GM12874 (cell line): ENCODE data around the gene CYP46A1.

Source experiments
- TF ChIP-seq, protein P1 (sequence below): IDR thresholded peaks from 2 replicates; pipeline ENCODE4 v1.5.1; 2011; ENCODE audit warnings: low read depth, mild to moderate bottlenecking, control low read depth, low read length, moderate library complexity; ENCODE audit not compliant: insufficient read depth

The CYP46A1 gene

DNA sequence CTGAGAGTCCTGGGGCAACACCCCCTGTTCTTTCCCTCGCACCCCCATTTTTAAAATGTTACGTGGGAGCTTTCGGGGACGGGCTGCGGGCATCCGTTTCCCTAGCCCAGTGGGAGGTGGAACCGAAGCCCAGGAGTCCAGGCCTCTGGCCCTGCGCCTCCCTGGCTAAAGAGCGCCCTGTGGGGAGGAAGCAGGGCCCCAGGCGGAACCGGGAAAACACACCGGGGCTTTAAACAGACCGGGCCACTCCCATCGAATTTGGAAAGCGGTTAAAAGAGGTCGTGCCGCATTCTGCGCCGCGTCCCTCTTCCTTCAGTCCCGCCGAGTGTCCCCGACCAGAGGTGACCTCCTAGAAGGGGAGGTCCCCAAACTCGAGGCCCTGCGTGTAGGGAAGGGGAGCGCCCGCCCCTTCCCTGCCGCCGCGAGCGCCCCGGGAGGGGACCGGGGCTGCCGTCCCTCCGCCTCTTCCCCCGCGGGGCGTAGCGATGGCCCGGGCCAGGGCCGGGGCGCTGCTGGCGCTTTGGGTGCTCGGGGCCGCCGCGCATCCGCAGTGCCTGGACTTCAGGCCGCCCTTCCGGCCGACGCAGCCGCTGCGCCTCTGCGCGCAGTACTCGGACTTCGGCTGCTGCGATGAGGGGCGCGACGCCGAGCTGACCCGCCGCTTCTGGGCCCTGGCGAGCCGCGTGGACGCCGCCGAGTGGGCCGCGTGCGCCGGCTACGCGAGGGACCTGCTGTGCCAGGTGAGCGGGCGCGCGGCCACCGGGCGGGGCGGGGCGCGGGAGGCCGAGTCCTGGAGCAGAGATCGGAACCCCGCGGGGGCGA lies 39.2 kb upstream of the CYP46A1 start, which contains the start of gene HHIPL1:
Gene HHIPL1, plus strand, starts transcription at position 407 of the 822 bp plus-strand sequence. Its CDS starts 79 bp downstream, at position 486.
- TF ChIP-seq, protein P1, sequence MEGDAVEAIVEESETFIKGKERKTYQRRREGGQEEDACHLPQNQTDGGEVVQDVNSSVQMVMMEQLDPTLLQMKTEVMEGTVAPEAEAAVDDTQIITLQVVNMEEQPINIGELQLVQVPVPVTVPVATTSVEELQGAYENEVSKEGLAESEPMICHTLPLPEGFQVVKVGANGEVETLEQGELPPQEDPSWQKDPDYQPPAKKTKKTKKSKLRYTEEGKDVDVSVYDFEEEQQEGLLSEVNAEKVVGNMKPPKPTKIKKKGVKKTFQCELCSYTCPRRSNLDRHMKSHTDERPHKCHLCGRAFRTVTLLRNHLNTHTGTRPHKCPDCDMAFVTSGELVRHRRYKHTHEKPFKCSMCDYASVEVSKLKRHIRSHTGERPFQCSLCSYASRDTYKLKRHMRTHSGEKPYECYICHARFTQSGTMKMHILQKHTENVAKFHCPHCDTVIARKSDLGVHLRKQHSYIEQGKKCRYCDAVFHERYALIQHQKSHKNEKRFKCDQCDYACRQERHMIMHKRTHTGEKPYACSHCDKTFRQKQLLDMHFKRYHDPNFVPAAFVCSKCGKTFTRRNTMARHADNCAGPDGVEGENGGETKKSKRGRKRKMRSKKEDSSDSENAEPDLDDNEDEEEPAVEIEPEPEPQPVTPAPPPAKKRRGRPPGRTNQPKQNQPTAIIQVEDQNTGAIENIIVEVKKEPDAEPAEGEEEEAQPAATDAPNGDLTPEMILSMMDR: no peak

DNA sequence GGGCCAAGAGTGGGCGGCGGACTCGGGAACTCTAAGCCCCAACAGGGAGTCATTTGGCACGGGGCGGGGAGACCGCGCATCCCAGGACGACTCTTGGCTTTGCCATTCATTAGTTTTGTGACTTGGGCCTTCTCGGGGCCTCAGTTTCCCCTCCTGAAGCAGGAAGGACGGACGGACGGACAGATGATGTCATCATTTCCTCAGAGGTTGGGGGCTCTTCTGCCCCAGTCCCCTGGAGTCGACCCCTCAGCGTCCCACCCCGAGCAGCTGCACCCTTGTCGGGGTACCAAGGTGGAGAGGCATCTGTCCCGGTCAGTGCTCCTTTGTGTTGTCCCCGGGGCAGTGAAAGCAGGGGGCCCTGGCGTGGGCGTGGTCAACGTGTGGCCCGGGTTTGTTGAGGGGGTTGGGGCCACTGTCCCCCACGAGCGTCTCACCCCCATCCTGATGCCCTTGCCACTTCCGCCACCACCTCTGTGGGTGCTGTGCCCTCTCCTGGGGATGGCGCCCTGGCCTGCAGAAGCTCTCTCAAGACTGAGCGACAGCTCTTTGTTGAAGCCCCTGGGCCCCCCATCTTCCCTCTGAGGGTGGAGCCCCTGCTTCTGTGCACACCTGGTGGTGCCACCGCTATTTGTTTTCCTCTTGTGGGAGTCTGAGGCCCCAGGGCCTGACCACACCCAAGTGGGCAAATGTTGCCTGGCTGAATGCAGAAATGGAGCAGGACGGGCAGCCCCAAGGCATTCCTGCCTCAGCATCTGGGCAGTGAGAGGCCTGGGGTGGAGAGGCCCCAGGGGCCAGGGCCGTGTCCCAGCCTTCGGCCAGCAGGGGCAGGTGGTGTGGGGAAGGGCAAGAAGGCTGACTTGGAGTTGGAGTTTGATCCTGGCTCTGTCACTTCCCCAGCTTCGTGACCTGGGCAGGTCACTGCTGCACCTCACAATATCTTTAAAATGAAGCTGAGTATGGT lies 38.3 kb upstream of the CYP46A1 start:
- TF ChIP-seq, protein P1: no peak

- TF ChIP-seq, protein P1: no peak
These were observed 36.7 kb upstream of the CYP46A1 start for GRCh38 chr14:99647411-99647810.

GRCh38 chr14:99648027-99648784 lies 35.9 kb upstream of the CYP46A1 start:
- TF ChIP-seq, protein P1: no peak

DNA sequence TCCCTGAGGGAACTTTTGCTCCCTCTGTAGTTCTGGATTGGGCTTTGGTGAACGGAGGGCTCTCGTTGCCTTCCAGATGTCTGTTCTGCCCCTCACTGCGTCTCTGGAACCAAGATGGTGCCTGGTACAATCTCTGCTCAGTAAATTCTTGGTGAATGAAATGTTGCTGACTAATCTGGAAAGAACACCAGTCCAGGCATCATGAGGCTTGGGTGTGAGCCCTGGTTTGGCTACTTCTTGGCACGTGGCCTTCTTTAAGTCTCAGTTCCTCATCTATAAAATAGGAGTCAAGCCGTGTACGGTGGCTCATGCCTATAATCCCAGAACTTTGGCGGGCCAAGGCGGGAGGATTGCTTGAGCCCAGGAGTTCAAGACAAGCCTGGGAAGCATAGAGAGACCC lies 34.9 kb upstream of the CYP46A1 start:
- TF ChIP-seq, protein P1: no peak

GRCh38 chr14:99649643-99650042 lies 34.5 kb upstream of the CYP46A1 start:
- TF ChIP-seq, protein P1: no peak
